Astrocyte (in vitro differentiated cells and primary cell): ENCODE data around the gene CERS6.

Source experiments
- CTCF ChIP-seq: IDR thresholded peaks from 2 replicates; pipeline ENCODE4 v1.5.1; 2011; ENCODE audit warnings: low read depth, mild to moderate bottlenecking, inconsistent platforms, low read length, moderate library complexity; ENCODE audit not compliant: insufficient read depth
- EZH2 ChIP-seq: IDR thresholded peaks from 2 replicates; pipeline ENCODE4 v1.6.1; 2012; ENCODE audit warnings: mild to moderate bottlenecking, low read length, inconsistent platforms; ENCODE audit not compliant: insufficient read depth

- TF ChIP-seq CTCF (no peak), EZH2 (no peak)
Observed at GRCh38 chr2:168584911-168585310, 128.8 kb downstream of the CERS6 start.
